Left hindlimb (tissue), 1 donor: ENCODE results near the gene SPRTN.

ENCODE experiments used
- DNase-seq: peaks from one replicate; pipeline ENCODE4 v3.0.0-alpha.2; 2018

The SPRTN gene

GRCh38 chr1:231382426-231382825 lies 44.3 kb downstream of the SPRTN start:
- no peak for DNase-seq

GRCh38 chr1:231383159-231383860 lies 45.2 kb downstream of the SPRTN start:
- no peak for DNase-seq

- DNase-seq, result no peak
Measured at GRCh38 chr1:231384696-231385415, 46.8 kb downstream of the SPRTN start.

GRCh38 chr1:231385416-231385748 lies 47.3 kb downstream of the SPRTN start:
- DNase-seq, result no peak

- no peak for DNase-seq
Measured at GRCh38 chr1:231386466-231386865, 48.4 kb downstream of the SPRTN start.

GRCh38 chr1:231387770-231388669 lies 49.9 kb downstream of the SPRTN start:
- DNase-seq, result no peak

- no peak for DNase-seq
Measured at GRCh38 chr1:231390071-231390470, 52.0 kb downstream of the SPRTN start.

GRCh38 chr1:231392389-231393131 lies 54.5 kb downstream of the SPRTN start:
- DNase-seq, result no peak

GRCh38 chr1:231393668-231394067 lies 55.6 kb downstream of the SPRTN start:
- no peak for DNase-seq

- no peak for DNase-seq
Measured at GRCh38 chr1:231395076-231395997, 57.2 kb downstream of the SPRTN start.

GRCh38 chr1:231395998-231396390 lies 57.9 kb downstream of the SPRTN start:
- no peak for DNase-seq

- DNase-seq, result no peak
Measured at GRCh38 chr1:231396643-231397042, 58.5 kb downstream of the SPRTN start.

- DNase-seq, result no peak
Measured at GRCh38 chr1:231397886-231398671, 60.0 kb downstream of the SPRTN start.

- DNase-seq, result no peak
Measured at GRCh38 chr1:231401478-231401877, 63.4 kb downstream of the SPRTN start.

- DNase-seq, result no peak
Measured at GRCh38 chr1:231404318-231404717, 66.2 kb downstream of the SPRTN start.
